HG03460 (cell line): Measurements from ENCODE around the gene CPT1C.

ENCODE experiments used
- ATAC-seq: cut with Tn5 transposase; IDR thresholded peaks from one replicate; pipeline ENCODE4 v1.9.1; 2021; ENCODE audit not compliant: unreplicated experiment

CPT1C gene

GRCh38 chr19:49690656-49691242 is at the start of gene CPT1C:
TSS of gene CPT1C (plus strand) at chr19:49691116. CDS start at chr19:49692253, 1,137 bp downstream.
- ATAC-seq, result no peak

GRCh38 chr19:49641688-49642491 is 49.0 kb upstream of the CPT1C start, which contains the start of gene SCAF1:
TSS of gene SCAF1 (plus strand) at chr19:49642209. CDS start at chr19:49645027, 2,818 bp downstream.
- peak; percentile 49 for ATAC-seq

DNA sequence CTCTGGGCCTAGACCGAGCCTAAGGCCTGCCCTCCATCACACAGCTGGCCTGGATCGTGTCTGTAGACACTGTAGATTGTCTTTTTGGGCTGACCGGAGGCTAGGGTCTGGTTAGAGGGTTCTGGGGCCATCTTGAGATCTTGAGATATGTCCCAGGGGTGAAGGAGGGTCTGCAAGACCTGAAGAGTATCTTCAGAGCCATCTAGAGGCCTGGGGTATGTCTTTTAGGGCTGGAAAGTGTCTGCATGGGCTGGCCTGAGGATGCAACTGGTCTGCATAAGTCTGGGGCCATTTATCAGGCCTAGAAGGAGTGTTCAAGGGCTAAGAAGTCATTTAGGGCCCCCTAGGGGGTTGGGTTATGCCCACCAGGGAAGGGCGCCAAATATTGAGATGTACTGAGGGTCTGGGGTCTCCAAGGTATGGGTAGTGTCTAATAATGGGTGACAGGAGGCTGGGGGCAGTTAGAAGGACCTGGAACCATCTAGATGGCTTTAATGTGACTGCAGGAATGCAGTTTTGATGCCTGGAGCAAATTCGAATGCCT is 48.4 kb upstream of the CPT1C start:
- ATAC-seq, result no peak

- no peak for ATAC-seq
These were observed 47.5 kb upstream of the CPT1C start for GRCh38 chr19:49643466-49643865.

DNA sequence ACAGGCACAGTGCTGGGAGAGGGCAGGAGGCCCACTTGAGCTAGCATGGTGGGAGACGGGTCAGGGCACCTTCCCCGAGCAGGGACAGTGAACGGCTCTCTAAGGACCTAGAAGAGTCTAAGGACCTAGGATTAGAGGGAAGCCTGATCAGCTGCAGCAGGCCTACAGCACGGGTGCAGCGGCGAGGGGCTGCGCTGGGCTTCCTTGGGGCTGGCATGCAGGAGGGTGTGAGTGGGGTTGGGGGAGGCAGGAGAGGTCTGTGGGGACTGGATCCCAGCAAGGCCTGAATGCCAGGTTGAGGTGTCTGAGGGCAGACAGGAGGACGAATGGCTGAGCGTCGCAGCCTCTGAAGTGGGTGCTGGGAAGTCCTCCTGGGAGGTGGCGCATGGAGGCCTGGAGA is 45.3 kb upstream of the CPT1C start:
- no peak for ATAC-seq

DNA sequence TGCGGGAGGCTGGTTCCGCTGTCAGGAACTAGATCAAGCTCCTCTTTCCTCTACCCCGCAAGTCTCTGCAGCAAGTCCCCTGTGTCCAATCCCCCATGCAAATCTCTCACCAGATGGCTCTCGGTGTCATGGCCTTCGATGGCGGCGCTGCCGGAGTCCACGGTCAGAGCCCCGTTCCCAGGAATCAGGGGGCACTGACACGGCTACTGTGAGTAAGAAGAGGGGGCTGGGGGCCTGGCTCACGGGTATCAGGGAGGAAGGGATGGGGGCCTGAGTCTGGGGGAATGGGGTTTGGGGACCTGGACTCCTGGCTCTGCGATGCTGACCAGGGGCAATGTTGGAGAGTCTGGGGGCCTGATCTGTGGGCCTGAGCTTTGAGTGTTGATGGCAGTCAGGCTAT is 44.9 kb upstream of the CPT1C start:
- no peak for ATAC-seq

GRCh38 chr19:49646586-49646985 is 44.3 kb upstream of the CPT1C start:
- no peak for ATAC-seq

- ATAC-seq, result no peak
These were observed 39.7 kb upstream of the CPT1C start for GRCh38 chr19:49651029-49651819.

GRCh38 chr19:49651820-49652550 is 38.9 kb upstream of the CPT1C start:
- ATAC-seq, result no peak

- no peak for ATAC-seq
These were observed 38.1 kb upstream of the CPT1C start for GRCh38 chr19:49652551-49653465.

DNA sequence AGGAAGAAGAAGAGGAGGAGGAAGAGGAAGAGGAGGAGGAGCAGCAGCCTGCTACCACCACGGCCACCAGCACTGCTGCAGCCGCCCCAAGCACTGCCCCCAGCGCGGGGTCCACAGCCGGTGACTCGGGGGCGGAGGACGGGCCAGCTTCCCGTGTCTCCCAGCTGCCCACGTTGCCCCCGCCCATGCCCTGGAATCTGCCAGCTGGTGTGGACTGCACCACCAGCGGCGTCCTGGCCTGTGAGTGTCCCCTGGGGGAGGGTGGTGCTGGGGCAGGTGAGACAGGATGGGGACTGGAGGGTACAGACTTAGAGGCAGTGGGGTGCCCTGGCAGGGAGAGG is 37.5 kb upstream of the CPT1C start:
- ATAC-seq, result no peak

DNA sequence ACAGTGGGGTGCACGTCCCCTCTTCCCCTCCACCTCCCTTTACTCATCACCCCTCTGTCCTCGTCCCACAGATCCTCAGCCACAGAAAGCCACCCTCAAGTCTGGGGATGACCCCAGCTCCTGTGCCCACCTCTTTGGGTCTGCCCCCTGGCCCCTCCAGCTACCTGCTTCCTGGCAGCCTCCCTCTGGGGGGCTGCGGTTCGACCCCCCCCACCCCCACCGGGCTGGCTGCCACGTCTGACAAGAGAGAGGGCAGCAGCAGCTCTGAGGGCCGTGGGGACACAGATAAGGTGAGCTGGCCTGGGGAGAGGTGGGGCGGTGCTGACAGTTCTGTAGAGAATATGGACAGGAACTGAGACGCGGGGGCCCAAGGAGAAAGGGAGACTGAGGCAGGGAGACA is 36.3 kb upstream of the CPT1C start:
- ATAC-seq, result no peak

GRCh38 chr19:49655570-49656455 is 35.1 kb upstream of the CPT1C start:
- ATAC-seq, result no peak

DNA sequence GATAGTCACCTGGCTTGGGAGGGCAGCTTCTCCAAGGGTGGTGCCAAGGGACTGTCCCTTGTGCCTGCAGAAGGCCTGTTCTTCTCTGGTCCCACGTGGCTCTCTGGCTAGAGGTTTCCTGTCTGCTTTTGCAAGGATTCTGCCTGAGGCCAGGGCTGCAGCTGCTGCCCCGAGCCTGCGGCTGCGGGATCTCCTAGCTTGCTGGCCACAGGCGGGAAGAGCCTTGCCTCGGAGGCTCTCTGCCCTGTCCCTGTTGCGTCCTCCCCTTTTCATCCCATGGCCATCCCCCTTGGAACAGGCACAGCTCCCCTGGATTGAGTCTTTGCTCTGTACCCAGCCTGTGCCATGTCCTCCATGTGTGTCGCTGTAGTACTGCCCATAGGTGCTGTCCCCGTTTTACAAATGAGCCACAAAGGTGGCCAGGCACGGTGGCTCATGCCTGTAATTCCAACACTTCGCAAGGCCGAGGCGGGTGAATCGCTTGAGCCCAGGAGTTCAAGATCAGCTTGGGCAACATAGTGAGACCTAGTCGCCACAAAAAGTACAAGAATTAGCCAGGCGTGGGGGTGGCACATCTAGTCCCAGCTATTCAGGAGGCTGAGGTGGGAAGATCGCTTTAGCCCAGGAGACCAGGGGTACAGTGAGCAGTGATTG is 34.3 kb upstream of the CPT1C start:
- ATAC-seq, result no peak

DNA sequence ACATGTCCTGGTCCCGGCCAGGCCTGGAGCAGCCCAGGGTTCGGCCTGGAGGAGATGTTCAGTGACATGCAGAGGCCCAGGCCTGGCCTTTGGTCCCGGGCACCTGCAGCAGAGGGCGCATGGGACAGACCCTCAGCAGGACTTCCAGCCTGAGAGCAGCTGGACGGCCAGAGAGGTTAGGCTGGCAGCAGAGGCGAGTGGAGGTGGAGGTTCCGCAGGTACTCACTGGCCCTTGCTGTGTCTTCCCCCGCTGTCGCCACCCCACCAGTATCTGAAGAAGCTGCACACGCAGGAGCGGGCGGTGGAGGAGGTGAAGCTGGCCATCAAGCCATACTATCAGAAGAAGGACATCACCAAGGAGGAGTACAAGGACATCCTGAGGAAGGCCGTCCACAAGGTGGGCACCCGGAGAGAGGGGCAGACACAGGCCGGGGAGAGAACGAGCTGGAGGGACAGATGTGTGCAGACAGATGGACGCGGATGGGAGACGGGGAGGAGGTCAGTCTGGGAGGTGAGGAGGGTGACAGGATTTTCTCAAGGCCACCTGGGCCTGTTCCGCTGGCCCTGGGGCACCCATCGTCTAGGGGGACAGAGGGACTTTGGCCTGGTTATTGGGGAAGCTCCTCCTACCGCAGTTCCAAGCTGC is 33.3 kb upstream of the CPT1C start:
- ATAC-seq, result no peak

- ATAC-seq, result no peak
These were observed 32.8 kb upstream of the CPT1C start for GRCh38 chr19:49658139-49658517.

GRCh38 chr19:49658566-49659442 is 32.1 kb upstream of the CPT1C start:
- no peak for ATAC-seq
